Measurements from ENCODE around the gene BCL2L12. TPM values are rescaled to one million over a fixed set of nuclear protein-coding genes. Genes with fewer than 3 reads are reported as not detected.

The BCL2L12 gene
- total RNA-seq, 1 donor from 2014 or later: 66.2 TPM

- Mint-ChIP-seq H3K4me3 (ENCODE audit: low read depth) (no peak overlapping the region), H3K36me3 (ENCODE audit: low read depth) (peaks cover 54% of the 10 kb centered on the region)
Measured at GRCh38 chr19:49660338-49660961, 5.3 kb upstream of the BCL2L12 start.

GRCh38 chr19:49662011-49662410, 3.7 kb upstream of the BCL2L12 start:
- no peak overlapping the region for H3K27ac Mint-ChIP-seq
- H3K27me3 Mint-ChIP-seq (ENCODE audit: low read depth): no peaks in the 10 kb centered on the region
- intact Hi-C loops (cut with micrococcal nuclease): loop anchor here (10.0 kb wide), 1 partner anchor 153 kb away; the partner anchor contains the start of genes FUZ and MED25
- DNase-seq (ENCODE audit: low spot score): no peak
- no peaks in the 10 kb centered on the region for H3K9me3 Mint-ChIP-seq
- peaks cover 45% of the 10 kb centered on the region for H3K36me3 Mint-ChIP-seq (ENCODE audit: low read depth)
- H3K4me1 Mint-ChIP-seq (ENCODE audit: low read depth): peaks cover 14% of the 10 kb centered on the region
- no peak overlapping the region for H3K4me3 Mint-ChIP-seq (ENCODE audit: low read depth)

More at GRCh38 chr19:49660338-49660961, 5.3 kb upstream of the BCL2L12 start:
- Mint-ChIP-seq H3K27ac (no peak overlapping the region), H3K4me1 (ENCODE audit: low read depth) (peaks cover 10% of the 10 kb centered on the region), H3K27me3 (ENCODE audit: low read depth) (no peaks in the 10 kb centered on the region), H3K9me3 (no peaks in the 10 kb centered on the region)
- intact Hi-C loops (cut with micrococcal nuclease): loop anchor here (10.0 kb wide), 1 partner anchor 154 kb away; the partner anchor contains the start of genes FUZ and MED25
- no peak for DNase-seq (ENCODE audit: low spot score)

GRCh38 chr19:49663224-49663623, 2.5 kb upstream of the BCL2L12 start:
- DNase-seq (ENCODE audit: low spot score): no peak
- no peaks in the 10 kb centered on the region for H3K27me3 Mint-ChIP-seq (ENCODE audit: low read depth)
- peaks cover 20% of the 10 kb centered on the region for H3K4me1 Mint-ChIP-seq (ENCODE audit: low read depth)
- peaks cover 39% of the 10 kb centered on the region for H3K36me3 Mint-ChIP-seq (ENCODE audit: low read depth)
- intact Hi-C loops (cut with micrococcal nuclease): loop anchor here (10.0 kb wide), 1 partner anchor 152 kb away; the partner anchor contains the start of genes FUZ and MED25
- H3K4me3 Mint-ChIP-seq (ENCODE audit: low read depth): peak overlapping the region; percentile 95
- H3K27ac Mint-ChIP-seq: peak overlapping the region; percentile 87
- H3K9me3 Mint-ChIP-seq: no peaks in the 10 kb centered on the region

- Mint-ChIP-seq H3K27ac (peak overlapping the region; percentile 87), H3K36me3 (ENCODE audit: low read depth) (peaks cover 35% of the 10 kb centered on the region), H3K4me1 (ENCODE audit: low read depth) (peaks cover 20% of the 10 kb centered on the region), H3K4me3 (ENCODE audit: low read depth) (peak overlapping the region; percentile 95), H3K9me3 (no peaks in the 10 kb centered on the region), H3K27me3 (ENCODE audit: low read depth) (no peaks in the 10 kb centered on the region)
- peak; percentile 79 for DNase-seq (ENCODE audit: low spot score)
- intact Hi-C loops (cut with micrococcal nuclease): loop anchor here (1.0 to 10.0 kb wide), 3 partner anchors 12 to 150 kb away; partner anchors contain the start of genes FUZ, MED25 and SCAF1
Measured at GRCh38 chr19:49664171-49665035, 1.3 kb upstream of the BCL2L12 start.

GRCh38 chr19:49665036-49665350, 740 bp upstream of the BCL2L12 start:
- peak overlapping the region; percentile 87 for H3K27ac Mint-ChIP-seq
- intact Hi-C loops (cut with micrococcal nuclease): loop anchor here (1.0 to 10.0 kb wide), 2 partner anchors 11 to 150 kb away; partner anchors contain the start of genes FUZ and MED25
- H3K4me3 Mint-ChIP-seq (ENCODE audit: low read depth): peak overlapping the region; percentile 95
- H3K27me3 Mint-ChIP-seq (ENCODE audit: low read depth): no peaks in the 10 kb centered on the region
- H3K36me3 Mint-ChIP-seq (ENCODE audit: low read depth): peaks cover 33% of the 10 kb centered on the region
- no peak for DNase-seq (ENCODE audit: low spot score)
- peaks cover 20% of the 10 kb centered on the region for H3K4me1 Mint-ChIP-seq (ENCODE audit: low read depth)
- no peaks in the 10 kb centered on the region for H3K9me3 Mint-ChIP-seq

GRCh38 chr19:49666120-49666444, 349 bp downstream of the BCL2L12 start:
- peaks cover 31% of the 10 kb centered on the region for H3K36me3 Mint-ChIP-seq (ENCODE audit: low read depth)
- H3K27ac Mint-ChIP-seq: peak overlapping the region; percentile 87
- peak overlapping the region; percentile 95 for H3K4me3 Mint-ChIP-seq (ENCODE audit: low read depth)
- no peak for DNase-seq (ENCODE audit: low spot score)
- intact Hi-C loops (cut with micrococcal nuclease): loop anchor here (10.0 kb wide), 1 partner anchor 149 kb away; the partner anchor contains the start of genes FUZ and MED25
- peaks cover 20% of the 10 kb centered on the region for H3K4me1 Mint-ChIP-seq (ENCODE audit: low read depth)
- no peaks in the 10 kb centered on the region for H3K27me3 Mint-ChIP-seq (ENCODE audit: low read depth)
- H3K9me3 Mint-ChIP-seq: no peaks in the 10 kb centered on the region

- intact Hi-C loops (cut with micrococcal nuclease): loop anchor here (10.0 kb wide), 1 partner anchor 147 kb away; the partner anchor contains the start of genes FUZ and MED25
- Mint-ChIP-seq H3K27me3 (ENCODE audit: low read depth) (no peaks in the 10 kb centered on the region), H3K36me3 (ENCODE audit: low read depth) (peaks cover 29% of the 10 kb centered on the region), H3K4me1 (ENCODE audit: low read depth) (peaks cover 27% of the 10 kb centered on the region), H3K4me3 (ENCODE audit: low read depth) (peak overlapping the region; percentile 95), H3K27ac (peak overlapping the region; percentile 9), H3K9me3 (no peaks in the 10 kb centered on the region)
- DNase-seq (ENCODE audit: low spot score): no peak
Measured at GRCh38 chr19:49667473-49667872, 1.7 kb downstream of the BCL2L12 start.

GRCh38 chr19:49669516-49669915, 3.8 kb downstream of the BCL2L12 start:
- peaks cover 18% of the 10 kb centered on the region for H3K36me3 Mint-ChIP-seq (ENCODE audit: low read depth)
- DNase-seq (ENCODE audit: low spot score): no peak
- no peaks in the 10 kb centered on the region for H3K27me3 Mint-ChIP-seq (ENCODE audit: low read depth)
- no peak overlapping the region for H3K27ac Mint-ChIP-seq
- H3K4me3 Mint-ChIP-seq (ENCODE audit: low read depth): no peak overlapping the region
- H3K9me3 Mint-ChIP-seq: no peaks in the 10 kb centered on the region
- intact Hi-C loops (cut with micrococcal nuclease): loop anchor here (10.0 kb wide), 1 partner anchor 145 kb away; the partner anchor contains the start of genes FUZ and MED25
- H3K4me1 Mint-ChIP-seq (ENCODE audit: low read depth): peaks cover 17% of the 10 kb centered on the region

GRCh38 chr19:49672131-49672919, 6.6 kb downstream of the BCL2L12 start:
- DNase-seq (ENCODE audit: low spot score): peak; percentile 68
- Mint-ChIP-seq H3K36me3 (ENCODE audit: low read depth) (peaks cover 18% of the 10 kb centered on the region), H3K4me3 (ENCODE audit: low read depth) (no peak overlapping the region), H3K27me3 (ENCODE audit: low read depth) (no peaks in the 10 kb centered on the region), H3K27ac (peak overlapping the region; percentile 29), H3K9me3 (no peaks in the 10 kb centered on the region), H3K4me1 (ENCODE audit: low read depth) (peaks cover 12% of the 10 kb centered on the region)
- intact Hi-C loops (cut with micrococcal nuclease): no loop called here

GRCh38 chr19:49676136-49676783, 10.5 kb downstream of the BCL2L12 start:
- intact Hi-C loops (cut with micrococcal nuclease): loop anchor here (1.0 to 5.0 kb wide), 6 partner anchors 11 to 191 kb away; partner anchors contain the start of genes AP2A1, BCL2L12, IRF3 and PNKP
- H3K4me3 Mint-ChIP-seq (ENCODE audit: low read depth): peak overlapping the region; percentile 98
- peak overlapping the region; percentile 96 for H3K27ac Mint-ChIP-seq
- peaks cover 23% of the 10 kb centered on the region for H3K4me1 Mint-ChIP-seq (ENCODE audit: low read depth)
- H3K36me3 Mint-ChIP-seq (ENCODE audit: low read depth): peaks cover 28% of the 10 kb centered on the region
- no peaks in the 10 kb centered on the region for H3K9me3 Mint-ChIP-seq
- H3K27me3 Mint-ChIP-seq (ENCODE audit: low read depth): no peaks in the 10 kb centered on the region
- peak; percentile 37 for DNase-seq (ENCODE audit: low spot score)

- Mint-ChIP-seq H3K36me3 (ENCODE audit: low read depth) (peaks cover 28% of the 10 kb centered on the region), H3K27ac (peak overlapping the region; percentile 96), H3K4me1 (ENCODE audit: low read depth) (peaks cover 22% of the 10 kb centered on the region), H3K9me3 (no peaks in the 10 kb centered on the region), H3K27me3 (ENCODE audit: low read depth) (no peaks in the 10 kb centered on the region), H3K4me3 (ENCODE audit: low read depth) (peak overlapping the region; percentile 98)
- DNase-seq (ENCODE audit: low spot score): peak; percentile 99
- intact Hi-C loops (cut with micrococcal nuclease): loop anchor here (1.0 to 5.0 kb wide), 6 partner anchors 12 to 190 kb away; partner anchors contain the start of genes AP2A1, BCL2L12, IRF3 and PNKP
Measured at GRCh38 chr19:49676784-49677230, 11.1 kb downstream of the BCL2L12 start.

Data from activated T-helper 2 cell treated with anti-CD3 and anti-CD28 coated beads, Interferon-gamma antibody, Interleukin-2, Interleukin-4, amounts not matched to agents 10 μg/mL and 5 μg/mL and 100 μg/mL, durations not matched to agents 14 hours and 24 hours and 36 hours (primary cell).